CD4-positive, CD25-positive, alpha-beta regulatory T cell (primary cell): ENCODE measurements around the gene EFCAB5. TPM values are rescaled to one million over a fixed set of nuclear protein-coding genes. Genes with fewer than 3 reads are reported as not detected.

Source experiments
- ATAC-seq, 2 donors: fragments of 150-1000 bp; cut with Tn5 transposase; one replicate each; pipeline ENCODE4 v1.10.0; 2021; ENCODE audit warnings: low read depth in 2 of 2, moderate number of reproducible peaks in 2 of 2, moderate library complexity in 1 of 2
- DNase-seq, 3 donors: peaks; one replicate each; pipeline versions ENCODE4 v3.0.0 to v3.0.0-alpha.2; 2012 to 2022; ENCODE audit warnings: mixed read lengths in 1 of 3
- H3K27ac ChIP-seq: one replicate; pipeline ENCODE4 v1.7.0; 2013; ENCODE audit warnings: mild to moderate bottlenecking, low read length; ENCODE audit not compliant: insufficient read depth, poor library complexity, severe bottlenecking
- H3K27me3 ChIP-seq: one replicate; pipeline ENCODE4 v1.7.0; 2013; ENCODE audit warnings: low read length; ENCODE audit not compliant: control insufficient read depth, insufficient read depth
- H3K36me3 ChIP-seq: one replicate; pipeline ENCODE4 v1.7.0; 2013; ENCODE audit warnings: mild to moderate bottlenecking, low read length, moderate library complexity; ENCODE audit not compliant: control insufficient read depth, insufficient read depth
- H3K4me1 ChIP-seq: 2 replicates; pipeline ENCODE4 v1.7.0; 2013; ENCODE audit warnings: mild to moderate bottlenecking, low read length; ENCODE audit not compliant: insufficient read depth, control insufficient read depth, poor library complexity, severe bottlenecking
- H3K4me3 ChIP-seq: one replicate; pipeline ENCODE4 v1.7.0; 2013; ENCODE audit warnings: low read depth, mild to moderate bottlenecking, low read length, moderate library complexity
- H3K9me3 ChIP-seq, 2 experiments: 1 replicate in 1 of 2; 2 replicates in 1 of 2; pipeline ENCODE4 v1.7.0; 2013; ENCODE audit warnings: low read length in 2 of 2, mild to moderate bottlenecking in 1 of 2, moderate library complexity in 1 of 2; ENCODE audit not compliant: control insufficient read depth in 2 of 2
- H3K27ac Mint-ChIP-seq, 3 donors: one replicate each; pipeline ENCODE4 v1.8.0; 2020 to 2022; ENCODE audit warnings: mild to moderate bottlenecking in 3 of 3, mixed read lengths in 3 of 3, moderate library complexity in 2 of 3
- H3K27me3 Mint-ChIP-seq: one replicate; pipeline ENCODE4 v1.8.0; 2022; ENCODE audit warnings: mild to moderate bottlenecking, mixed read lengths
- H3K36me3 Mint-ChIP-seq: one replicate; pipeline ENCODE4 v1.8.0; 2020; ENCODE audit warnings: mixed read lengths
- H3K4me1 Mint-ChIP-seq, 4 donors: one replicate each; pipeline ENCODE4 v1.8.0; 2020 to 2022; ENCODE audit warnings: mixed read lengths in 4 of 4, mild to moderate bottlenecking in 1 of 4
- H3K4me3 Mint-ChIP-seq, 4 donors: one replicate each; pipeline ENCODE4 v1.8.0; 2020 to 2022; ENCODE audit warnings: mild to moderate bottlenecking in 4 of 4, mixed read lengths in 4 of 4, moderate library complexity in 3 of 4
- H3K9me3 Mint-ChIP-seq, 7 donors: one replicate each; pipeline ENCODE4 v1.8.0; 2020 to 2022; ENCODE audit warnings: mixed read lengths in 7 of 7, mild to moderate bottlenecking in 3 of 7, moderate library complexity in 2 of 7
- polyA plus RNA-seq, 4 donors: library from polyadenylated mRNA; unstranded; fragments of 300-500 nt; fragmentation: Illumina TruSeq; gene quantifications; one replicate each; pipeline ENCODE4 v1.2.3, GENCODE V29; 2021
- total RNA-seq: library from RNA; stranded (reverse); gene quantifications from one replicate; pipeline ENCODE4 v1.2.3, GENCODE V29; 2022

Gene EFCAB5
- total and polyA plus RNA-seq, 5 donors from 2014 or later: 0.21 to 2.1 (median 0.36) TPM

DNA sequence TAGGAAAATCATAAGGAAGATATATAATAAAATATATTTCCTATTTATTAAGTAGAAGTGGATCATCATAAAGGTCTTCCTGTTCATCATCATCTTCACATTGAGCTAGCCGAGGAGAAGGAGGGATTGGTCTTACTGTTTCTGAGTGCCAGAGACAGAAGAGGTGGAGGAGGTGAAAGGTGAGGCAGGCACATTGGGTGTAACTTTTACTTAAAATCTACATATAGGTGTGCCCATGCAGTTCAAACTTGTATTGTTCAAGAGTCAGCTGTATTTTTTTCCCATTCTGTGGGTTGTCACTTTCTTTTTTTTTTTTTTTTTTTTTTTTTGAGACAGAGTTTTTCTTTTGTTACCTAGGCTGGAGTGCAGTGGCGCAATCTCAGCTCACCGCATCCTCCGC is 210.0 kb downstream of the EFCAB5 start:
- H3K27ac Mint-ChIP-seq: no peak overlapping the region
- ATAC-seq: no peak

DNA sequence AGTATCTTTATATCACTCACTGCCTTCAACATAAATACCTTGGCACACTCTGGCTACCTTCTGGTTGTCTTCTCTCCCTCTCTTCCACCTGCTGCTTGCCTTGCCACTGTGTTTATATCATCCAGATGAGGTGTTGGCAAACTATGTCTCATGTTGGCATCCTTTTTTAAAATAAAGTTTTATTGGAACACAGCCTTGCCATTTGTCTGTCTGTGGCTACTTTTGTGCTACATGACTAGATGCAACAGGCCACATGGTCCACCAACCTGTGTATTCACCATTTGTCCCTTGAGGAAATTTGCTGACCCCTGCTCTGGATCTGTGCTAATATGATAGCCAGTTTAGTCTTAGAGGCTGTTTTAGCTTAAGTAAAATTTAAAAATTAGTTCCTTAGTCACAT is 212.0 kb downstream of the EFCAB5 start:
- H3K4me3 Mint-ChIP-seq: peak overlapping the region in 1 of 4 donors; percentile 89

More for the DNA sequence above, 210.0 kb downstream of the EFCAB5 start:
- H3K36me3 ChIP-seq: no peaks in the 10 kb centered on the region
- Mint-ChIP-seq H3K4me1 (peaks cover 18 to 31% (median 24%) of the 10 kb centered on the region in 4 donors), H3K27me3 (no peaks in the 10 kb centered on the region), H3K36me3 (peaks cover 10% of the 10 kb centered on the region), H3K4me3 (no peak overlapping the region), H3K9me3 (no peaks in the 10 kb centered on the region)
- H3K27me3 ChIP-seq: no peaks in the 10 kb centered on the region
- H3K4me1 ChIP-seq: peaks cover 3% of the 10 kb centered on the region
- no peak overlapping the region for H3K4me3 ChIP-seq
- no peaks in the 10 kb centered on the region for H3K9me3 ChIP-seq
- no peak for DNase-seq
- no peak overlapping the region for H3K27ac ChIP-seq

DNA sequence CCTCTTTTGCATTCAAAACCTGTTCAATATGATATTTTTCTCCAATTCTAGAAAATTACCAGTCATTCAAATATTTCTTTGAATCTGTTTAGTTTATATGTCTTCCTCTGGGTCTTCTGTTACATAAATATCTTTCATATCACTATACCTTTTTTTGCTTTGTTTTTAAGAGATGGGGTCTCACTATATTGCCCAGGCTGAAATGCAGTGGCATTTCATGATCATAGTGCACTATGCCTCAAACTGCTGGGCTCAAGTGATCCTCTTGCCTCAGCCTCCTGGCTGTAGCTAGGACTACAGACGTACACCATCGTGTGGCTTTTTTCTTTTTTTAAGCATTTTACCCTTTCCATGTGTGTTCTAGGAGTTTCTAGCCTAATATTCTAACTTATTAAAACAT is 214.0 kb downstream of the EFCAB5 start:
- Mint-ChIP-seq H3K4me3 (no peak overlapping the region), H3K4me1 (peaks cover 33 to 42% (median 40%) of the 10 kb centered on the region in 4 donors), H3K36me3 (peaks cover 39% of the 10 kb centered on the region), H3K27ac (no peak overlapping the region), H3K27me3 (no peaks in the 10 kb centered on the region), H3K9me3 (peaks cover 0 to 7% (median 3%) of the 10 kb centered on the region in 7 donors)
- ATAC-seq (no peak), DNase-seq (no peak)
- H3K4me1 ChIP-seq: no peaks in the 10 kb centered on the region
- peaks cover 0 to 1% of the 10 kb centered on the region in 2 experiments for H3K9me3 ChIP-seq
- peaks cover 14% of the 10 kb centered on the region for H3K36me3 ChIP-seq
- no peaks in the 10 kb centered on the region for H3K27me3 ChIP-seq
- H3K4me3 ChIP-seq: no peak overlapping the region
- no peak overlapping the region for H3K27ac ChIP-seq

More for the DNA sequence above, 212.0 kb downstream of the EFCAB5 start:
- Mint-ChIP-seq H3K4me1 (peaks cover 28 to 39% (median 34%) of the 10 kb centered on the region in 4 donors), H3K36me3 (peaks cover 22% of the 10 kb centered on the region), H3K27me3 (no peaks in the 10 kb centered on the region), H3K27ac (no peak overlapping the region), H3K9me3 (peaks cover 0 to 3% (median 0%) of the 10 kb centered on the region in 7 donors)
- H3K4me3 ChIP-seq: no peak overlapping the region
- H3K9me3 ChIP-seq: no peaks in the 10 kb centered on the region
- H3K4me1 ChIP-seq: peaks cover 3% of the 10 kb centered on the region
- ATAC-seq: no peak
- no peak overlapping the region for H3K27ac ChIP-seq
- no peaks in the 10 kb centered on the region for H3K27me3 ChIP-seq
- peaks cover 7% of the 10 kb centered on the region for H3K36me3 ChIP-seq
- DNase-seq: no peak

Other genes with a start within 250 kb of the EFCAB5 start
- gene SSH2, start 11.4 kb upstream of the EFCAB5 start, total RNA-seq: 90.4 TPM
- gene SSH2, start 11.4 kb upstream of the EFCAB5 start, polyA plus RNA-seq: 10 to 100 TPM; 27.2 to 39.0 (median 37.3) TPM
- gene NSRP1, start 175.2 kb downstream of the EFCAB5 start, total RNA-seq: 31.8 TPM
- gene NSRP1, start 175.2 kb downstream of the EFCAB5 start, polyA plus RNA-seq: 10 to 100 TPM; 16.3 to 27.2 (median 22.2) TPM